Measurements from ENCODE around the gene PRR30. TPM values are rescaled to one million over a fixed set of nuclear protein-coding genes. Genes with fewer than 3 reads are reported as not detected.
A peak's percentile ranks its signal among the peaks of the same experiment; 100 is the strongest.
"Not testable (repeated sequence)": the region's sequence is repeated elsewhere in the genome, so short reads cannot be mapped to it uniquely, and the experiment has no call there.

PRR30 gene
- total RNA-seq, 1 donor from 2014 or later, result not detected

- intact Hi-C loops (cut with DNase I), result no loop called here
- ATAC-seq (ENCODE audit: poor library complexity) (peak; percentile 98), DNase-seq (peak; percentile 99)
Measured at GRCh38 chr2:27133905-27134780, 5.1 kb downstream of the PRR30 start, which contains the start of gene PREB. PREB (minus strand) TSS chr2:27134636; CDS start chr2:27134421, 215 bp downstream.

- ATAC-seq (ENCODE audit: poor library complexity) (no peak), DNase-seq (no peak)
- intact Hi-C loops (cut with DNase I), result no loop called here
Measured at GRCh38 chr2:27133195-27133875, 5.9 kb downstream of the PRR30 start.

GRCh38 chr2:27131429-27131828 is 7.8 kb downstream of the PRR30 start:
- no peak for ATAC-seq (ENCODE audit: poor library complexity)
- intact Hi-C loops (cut with DNase I), result no loop called here

GRCh38 chr2:27130396-27130795 is 8.8 kb downstream of the PRR30 start:
- intact Hi-C loops (cut with DNase I), result no loop called here
- ATAC-seq (ENCODE audit: poor library complexity) (no peak), DNase-seq (no peak)

More at GRCh38 chr2:27131429-27131828, 7.8 kb downstream of the PRR30 start:
- DNase-seq, result no peak

GRCh38 chr2:27128668-27129571 is 10.3 kb downstream of the PRR30 start:
- ATAC-seq (ENCODE audit: poor library complexity) (no peak), DNase-seq (no peak)
- intact Hi-C loops (cut with DNase I), result no loop called here

GRCh38 chr2:27127883-27128667 is 11.1 kb downstream of the PRR30 start:
- ATAC-seq (ENCODE audit: poor library complexity), result no peak
- DNase-seq, result no peak
- intact Hi-C loops (cut with DNase I), result no loop called here

- DNase-seq (no peak), ATAC-seq (ENCODE audit: poor library complexity) (peak; percentile 40)
- intact Hi-C loops (cut with DNase I), result no loop called here
Measured at GRCh38 chr2:27126252-27126710, 12.9 kb downstream of the PRR30 start.

GRCh38 chr2:27125104-27125503 is 14.1 kb downstream of the PRR30 start:
- ATAC-seq (ENCODE audit: poor library complexity) (no peak), DNase-seq (no peak)
- intact Hi-C loops (cut with DNase I), result no loop called here

- DNase-seq (peak; percentile 87), ATAC-seq (ENCODE audit: poor library complexity) (peak; percentile 94)
- intact Hi-C loops (cut with DNase I), result no loop called here
Measured at GRCh38 chr2:27123302-27124150, 15.7 kb downstream of the PRR30 start, which contains the start of gene ABHD1. ABHD1 (plus strand) TSS chr2:27123815; CDS start chr2:27123949, 134 bp downstream.

GRCh38 chr2:27122791-27123190 is 16.4 kb downstream of the PRR30 start:
- intact Hi-C loops (cut with DNase I), result no loop called here
- no peak for DNase-seq
- ATAC-seq (ENCODE audit: poor library complexity), result no peak

GRCh38 chr2:27121906-27122305 is 17.3 kb downstream of the PRR30 start:
- ATAC-seq (ENCODE audit: poor library complexity) (no peak), DNase-seq (no peak)
- intact Hi-C loops (cut with DNase I), result no loop called here

GRCh38 chr2:27119330-27119670 is 19.9 kb downstream of the PRR30 start:
- ATAC-seq (ENCODE audit: poor library complexity); DNase-seq; intact Hi-C loops (cut with DNase I): not testable (repeated sequence)

GRCh38 chr2:27118525-27119329 is 20.5 kb downstream of the PRR30 start, which contains the start of gene CGREF1:
CGREF1 (minus strand) TSS chr2:27119128; CDS start chr2:27104366, 14,762 bp downstream.
- DNase-seq, result no peak
- intact Hi-C loops (cut with DNase I), result no loop called here
- ATAC-seq (ENCODE audit: poor library complexity), result no peak

GRCh38 chr2:27117995-27118524 is 21.1 kb downstream of the PRR30 start:
- DNase-seq, result no peak
- no peak for ATAC-seq (ENCODE audit: poor library complexity)
- intact Hi-C loops (cut with DNase I), result no loop called here

GRCh38 chr2:27115519-27115918 is 23.7 kb downstream of the PRR30 start:
- DNase-seq, result no peak
- ATAC-seq (ENCODE audit: poor library complexity), result no peak
- intact Hi-C loops (cut with DNase I), result no loop called here

Measured in Right ventricle myocardium superior (tissue), 1 donor.